ENCODE results near the gene EPHA5. TPM values are rescaled to one million over a fixed set of nuclear protein-coding genes. Genes with fewer than 3 reads are reported as not detected.

Gene EPHA5
- total and polyA plus RNA-seq, 9 of the 15 experiments (the other 6 are each of a cell fraction or from before 2014, with no cell fraction given) = 0.04 TPM; not detected in 8

DNA sequence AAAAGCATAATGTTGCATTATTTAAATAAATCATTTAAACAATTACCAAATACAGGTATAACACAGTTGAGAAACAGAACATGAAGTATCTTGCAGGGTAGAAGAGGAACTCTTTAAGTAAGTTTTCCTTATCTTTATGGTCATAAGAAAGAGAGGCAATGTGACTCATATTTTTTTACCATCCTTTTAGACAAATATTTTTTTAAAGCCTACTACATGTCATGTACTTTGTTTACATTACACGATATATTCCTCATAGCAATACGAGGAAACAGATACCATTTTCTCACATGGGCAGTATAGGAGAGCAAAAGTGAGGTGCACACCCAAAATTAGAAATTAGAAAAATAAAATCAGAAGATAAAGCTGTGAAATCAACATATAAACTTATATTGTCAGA is 49.3 kb upstream of the EPHA5 start (continued):
- TF ChIP-seq RCOR1 (IDR thresholded peaks at IDR 0.05; ENCODE audit: borderline replicate concordance in 1 of 2, low read depth in 2 of 2, low read length in 2 of 2) = no peak
- TF ChIP-seq, protein P1, sequence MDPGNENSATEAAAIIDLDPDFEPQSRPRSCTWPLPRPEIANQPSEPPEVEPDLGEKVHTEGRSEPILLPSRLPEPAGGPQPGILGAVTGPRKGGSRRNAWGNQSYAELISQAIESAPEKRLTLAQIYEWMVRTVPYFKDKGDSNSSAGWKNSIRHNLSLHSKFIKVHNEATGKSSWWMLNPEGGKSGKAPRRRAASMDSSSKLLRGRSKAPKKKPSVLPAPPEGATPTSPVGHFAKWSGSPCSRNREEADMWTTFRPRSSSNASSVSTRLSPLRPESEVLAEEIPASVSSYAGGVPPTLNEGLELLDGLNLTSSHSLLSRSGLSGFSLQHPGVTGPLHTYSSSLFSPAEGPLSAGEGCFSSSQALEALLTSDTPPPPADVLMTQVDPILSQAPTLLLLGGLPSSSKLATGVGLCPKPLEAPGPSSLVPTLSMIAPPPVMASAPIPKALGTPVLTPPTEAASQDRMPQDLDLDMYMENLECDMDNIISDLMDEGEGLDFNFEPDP (CRISPR knock-in tag; IDR thresholded peaks at IDR 0.05) = no peak
- no peak for TF ChIP-seq SMAD3 (CRISPR knock-in tag; conservative IDR thresholded peaks at IDR 0.05)
- TF ChIP-seq PTBP1 (IDR thresholded peaks at IDR 0.05; ENCODE audit: low read depth, low read length) = no peak

DNA sequence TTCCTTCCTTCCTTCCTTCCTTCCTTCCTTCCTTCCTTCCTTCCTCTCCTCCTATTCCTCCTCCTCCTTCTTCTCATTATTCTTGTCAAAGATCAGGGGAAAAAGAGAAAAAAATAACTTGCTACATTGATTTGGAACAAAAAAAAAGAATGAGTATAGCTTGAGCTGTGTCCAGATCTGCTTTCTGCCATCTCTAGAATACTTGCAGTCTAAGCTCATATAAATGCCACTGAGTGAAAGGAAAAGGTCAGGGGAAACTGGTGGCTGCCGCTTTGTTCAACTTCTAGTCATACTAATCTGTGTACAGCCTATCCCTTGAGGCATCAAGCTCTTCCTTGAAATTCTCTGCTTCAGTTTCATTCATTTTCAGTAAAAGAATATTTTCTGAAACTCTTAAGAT is 28.3 kb upstream of the EPHA5 start:
- Histone ChIP-seq H2AFZ (ENCODE audit: low read depth, low read length) (no peak overlapping the region), H3K36me3 (ENCODE audit: control insufficient read depth, insufficient read depth, low read length) (no peaks in the 10 kb centered on the region), H3K79me2 (ENCODE audit: control insufficient read depth, insufficient read depth, low read length) (no peaks in the 10 kb centered on the region), H3K9ac (ENCODE audit: insufficient read depth in 1 of 2, low read depth in 2 of 2, low read length in 2 of 2) (no peak overlapping the region), H3K9me1 (ENCODE audit: control insufficient read depth, insufficient read depth, low read length) (no peaks in the 10 kb centered on the region), H4K20me1 (replicated peaks; ENCODE audit: control insufficient read depth, insufficient read depth, low read length) (no peaks in the 10 kb centered on the region), H3K4me3 (no peak overlapping the region), H3K27ac (ENCODE audit: extremely low read depth, low read depth, low read length) (no peak overlapping the region), H3K4me1 (replicated peaks in 1 of 2; ENCODE audit: control insufficient read depth in 2 of 2, insufficient read depth in 2 of 2, low read length in 2 of 2) (no peaks in the 10 kb centered on the region), H3K27me3 (ENCODE audit: control insufficient read depth in 2 of 2, insufficient read depth in 2 of 2, low read length in 2 of 2) (no peaks in the 10 kb centered on the region), H3K9me3 (replicated peaks; ENCODE audit: control insufficient read depth, insufficient read depth, low read depth, low read length) (no peaks in the 10 kb centered on the region), H3K4me2 (ENCODE audit: insufficient read depth, low read length) (no peak overlapping the region)
- ChIA-PET CTCF (ENCODE audit: low intra/inter-chr PET ratio) (no interaction called here), POLR2A (no interaction called here)
- WGBS (ENCODE audit: insufficient coverage, low coverage, missing lambda C conversion rate) = 9% methylated on average over 1 of the region's 1 CpG
- BruUV-seq (replicated peaks) = no TSS peak
- ATAC-seq (no peak), FAIRE-seq (no peak), DNase-seq (ENCODE audit: extremely low read depth in 1 of 4, low spot score in 3 of 4) (no peak)
- in situ Hi-C loops (cut with MboI) = no loop called here
- intact Hi-C loops (cut with micrococcal nuclease) = no loop called here
- TF ChIP-seq TEAD4 (IDR thresholded peaks at IDR 0.05; ENCODE audit: low read length) (no peak), TEAD4 (CRISPR knock-in tag; IDR thresholded peaks at IDR 0.05; ENCODE audit: borderline replicate concordance) (no peak), RCOR1 (IDR thresholded peaks at IDR 0.05; ENCODE audit: borderline replicate concordance in 1 of 2, low read depth in 2 of 2, low read length in 2 of 2) (no peak), ZFP1 (CRISPR knock-in tag; IDR thresholded peaks at IDR 0.05) (no peak), ZC3H11A (IDR thresholded peaks at IDR 0.05; ENCODE audit: low read depth, low read length) (no peak), MYNN (IDR thresholded peaks at IDR 0.05) (no peak), MYNN (CRISPR knock-in tag; IDR thresholded peaks at IDR 0.05) (no peak), BRF1 (IDR thresholded peaks at IDR 0.05; ENCODE audit: borderline replicate concordance, extremely low read depth, insufficient read length) (no peak), SMARCA5 (IDR thresholded peaks at IDR 0.05) (no peak), LCOR (CRISPR knock-in tag; IDR thresholded peaks at IDR 0.05) (no peak), TSC22D4 (tag; IDR thresholded peaks at IDR 0.05) (no peak)
- TF ChIP-seq, protein P2, sequence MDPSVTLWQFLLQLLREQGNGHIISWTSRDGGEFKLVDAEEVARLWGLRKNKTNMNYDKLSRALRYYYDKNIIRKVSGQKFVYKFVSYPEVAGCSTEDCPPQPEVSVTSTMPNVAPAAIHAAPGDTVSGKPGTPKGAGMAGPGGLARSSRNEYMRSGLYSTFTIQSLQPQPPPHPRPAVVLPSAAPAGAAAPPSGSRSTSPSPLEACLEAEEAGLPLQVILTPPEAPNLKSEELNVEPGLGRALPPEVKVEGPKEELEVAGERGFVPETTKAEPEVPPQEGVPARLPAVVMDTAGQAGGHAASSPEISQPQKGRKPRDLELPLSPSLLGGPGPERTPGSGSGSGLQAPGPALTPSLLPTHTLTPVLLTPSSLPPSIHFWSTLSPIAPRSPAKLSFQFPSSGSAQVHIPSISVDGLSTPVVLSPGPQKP (CRISPR knock-in tag; IDR thresholded peaks at IDR 0.05) = no peak
- TF ChIP-seq, protein P3, sequence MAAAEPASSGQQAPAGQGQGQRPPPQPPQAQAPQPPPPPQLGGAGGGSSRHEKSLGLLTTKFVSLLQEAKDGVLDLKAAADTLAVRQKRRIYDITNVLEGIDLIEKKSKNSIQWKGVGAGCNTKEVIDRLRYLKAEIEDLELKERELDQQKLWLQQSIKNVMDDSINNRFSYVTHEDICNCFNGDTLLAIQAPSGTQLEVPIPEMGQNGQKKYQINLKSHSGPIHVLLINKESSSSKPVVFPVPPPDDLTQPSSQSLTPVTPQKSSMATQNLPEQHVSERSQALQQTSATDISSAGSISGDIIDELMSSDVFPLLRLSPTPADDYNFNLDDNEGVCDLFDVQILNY (CRISPR knock-in tag; IDR thresholded peaks at IDR 0.05) = no peak
- TF ChIP-seq, protein P4, sequence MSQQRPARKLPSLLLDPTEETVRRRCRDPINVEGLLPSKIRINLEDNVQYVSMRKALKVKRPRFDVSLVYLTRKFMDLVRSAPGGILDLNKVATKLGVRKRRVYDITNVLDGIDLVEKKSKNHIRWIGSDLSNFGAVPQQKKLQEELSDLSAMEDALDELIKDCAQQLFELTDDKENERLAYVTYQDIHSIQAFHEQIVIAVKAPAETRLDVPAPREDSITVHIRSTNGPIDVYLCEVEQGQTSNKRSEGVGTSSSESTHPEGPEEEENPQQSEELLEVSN (IDR thresholded peaks at IDR 0.05; ENCODE audit: borderline replicate concordance in 1 of 2, extremely low read depth in 1 of 2, insufficient read depth in 1 of 2, insufficient read length in 1 of 2, low read depth in 1 of 2, low read length in 1 of 2, poor library complexity in 1 of 2, severe bottlenecking in 1 of 2) = no peak
- TF ChIP-seq, protein P5, sequence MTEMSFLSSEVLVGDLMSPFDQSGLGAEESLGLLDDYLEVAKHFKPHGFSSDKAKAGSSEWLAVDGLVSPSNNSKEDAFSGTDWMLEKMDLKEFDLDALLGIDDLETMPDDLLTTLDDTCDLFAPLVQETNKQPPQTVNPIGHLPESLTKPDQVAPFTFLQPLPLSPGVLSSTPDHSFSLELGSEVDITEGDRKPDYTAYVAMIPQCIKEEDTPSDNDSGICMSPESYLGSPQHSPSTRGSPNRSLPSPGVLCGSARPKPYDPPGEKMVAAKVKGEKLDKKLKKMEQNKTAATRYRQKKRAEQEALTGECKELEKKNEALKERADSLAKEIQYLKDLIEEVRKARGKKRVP (CRISPR knock-in tag; IDR thresholded peaks at IDR 0.05) = no peak

Data from K562 (cell line).